ENCODE results near the gene MAD2L2.

Gene MAD2L2

DNA sequence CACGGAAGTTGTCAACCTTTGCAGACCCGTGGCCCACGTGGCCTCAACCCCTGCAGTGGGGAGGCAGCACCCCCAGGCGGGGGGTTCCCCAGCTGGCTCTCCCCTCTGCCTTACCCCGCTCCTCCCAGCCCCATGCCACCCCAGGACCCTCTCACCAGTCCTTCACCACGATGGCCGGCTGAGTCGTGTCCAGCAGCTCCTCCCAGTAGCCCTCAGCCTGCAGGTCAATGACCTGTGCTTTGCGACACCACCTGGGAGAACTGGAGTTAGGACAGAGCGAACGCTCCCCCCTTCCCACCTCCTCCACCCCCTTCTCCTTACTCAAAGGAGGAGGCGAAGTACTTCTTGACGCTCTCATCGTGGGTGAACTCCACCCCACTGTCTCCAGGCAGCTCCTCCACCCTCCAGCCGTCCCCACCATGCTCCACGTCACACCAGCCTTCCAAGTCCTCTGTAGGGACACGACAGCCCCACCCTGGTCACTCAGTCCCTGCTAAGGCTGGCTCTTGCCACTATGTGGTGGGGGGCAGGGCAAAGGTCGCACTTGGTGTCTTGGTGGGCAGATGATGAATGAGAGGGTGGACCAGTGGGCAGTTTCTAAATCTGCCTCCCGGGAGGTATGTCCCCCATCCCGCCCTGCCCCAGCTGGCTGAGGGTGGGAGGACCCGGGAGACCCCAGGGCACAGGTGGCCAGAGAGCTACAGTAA, 31.2 kb downstream of the MAD2L2 start:
- peak overlapping the region; percentile 60 for H3K4me3 ChIP-seq

DNA sequence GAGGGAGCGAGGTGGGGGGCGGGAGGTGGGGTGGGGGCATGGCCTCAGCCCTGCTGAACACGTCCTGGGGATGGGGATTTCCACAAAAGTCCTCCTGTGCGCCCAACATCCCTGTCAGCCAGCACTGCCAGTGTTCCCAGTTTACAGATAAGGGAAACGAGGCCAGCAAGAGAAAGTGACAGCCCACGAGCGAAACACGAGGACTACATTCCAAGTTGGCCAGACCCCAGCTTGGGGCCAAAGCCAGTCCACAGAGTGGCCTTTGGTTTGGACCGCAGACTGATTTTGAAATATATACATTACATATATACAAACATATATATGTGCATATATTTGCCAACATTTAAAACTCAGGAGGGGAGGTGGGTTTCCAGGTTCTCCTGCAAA, 31.7 kb downstream of the MAD2L2 start:
- TF ChIP-seq, protein P1, sequence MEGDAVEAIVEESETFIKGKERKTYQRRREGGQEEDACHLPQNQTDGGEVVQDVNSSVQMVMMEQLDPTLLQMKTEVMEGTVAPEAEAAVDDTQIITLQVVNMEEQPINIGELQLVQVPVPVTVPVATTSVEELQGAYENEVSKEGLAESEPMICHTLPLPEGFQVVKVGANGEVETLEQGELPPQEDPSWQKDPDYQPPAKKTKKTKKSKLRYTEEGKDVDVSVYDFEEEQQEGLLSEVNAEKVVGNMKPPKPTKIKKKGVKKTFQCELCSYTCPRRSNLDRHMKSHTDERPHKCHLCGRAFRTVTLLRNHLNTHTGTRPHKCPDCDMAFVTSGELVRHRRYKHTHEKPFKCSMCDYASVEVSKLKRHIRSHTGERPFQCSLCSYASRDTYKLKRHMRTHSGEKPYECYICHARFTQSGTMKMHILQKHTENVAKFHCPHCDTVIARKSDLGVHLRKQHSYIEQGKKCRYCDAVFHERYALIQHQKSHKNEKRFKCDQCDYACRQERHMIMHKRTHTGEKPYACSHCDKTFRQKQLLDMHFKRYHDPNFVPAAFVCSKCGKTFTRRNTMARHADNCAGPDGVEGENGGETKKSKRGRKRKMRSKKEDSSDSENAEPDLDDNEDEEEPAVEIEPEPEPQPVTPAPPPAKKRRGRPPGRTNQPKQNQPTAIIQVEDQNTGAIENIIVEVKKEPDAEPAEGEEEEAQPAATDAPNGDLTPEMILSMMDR (IDR thresholded peaks at IDR 0.05) = no peak
- Histone ChIP-seq H3K27ac (no peak overlapping the region), H3K4me3 (peak overlapping the region; percentile 55)
- no peak for DNase-seq (ENCODE audit: low spot score)

More for the DNA sequence above, 31.2 kb downstream of the MAD2L2 start:
- H3K27ac ChIP-seq = no peak overlapping the region
- TF ChIP-seq, protein P1 (IDR thresholded peaks at IDR 0.05) = no peak
- no peak for DNase-seq (ENCODE audit: low spot score)

DNA sequence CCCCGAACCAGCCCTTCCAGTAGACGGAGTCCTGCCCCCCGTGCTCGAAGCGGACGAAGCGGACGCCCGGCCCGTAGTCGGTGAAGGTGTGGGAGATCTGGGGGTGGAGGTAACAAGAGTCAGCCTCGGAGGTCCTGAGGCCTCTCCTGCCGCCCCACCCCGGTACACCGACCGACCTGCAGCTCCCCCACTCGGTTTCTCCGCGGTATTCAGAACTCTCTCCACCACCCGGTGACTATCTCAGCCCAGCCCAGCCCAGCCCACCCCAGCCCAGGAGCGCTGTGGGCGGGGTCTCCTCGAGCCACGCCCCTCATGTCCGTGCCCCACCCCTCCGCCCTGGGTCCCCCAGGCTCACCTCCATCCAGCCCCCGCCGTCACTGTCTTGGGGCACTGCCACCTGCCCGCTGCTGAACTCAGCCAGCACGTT, 32.2 kb downstream of the MAD2L2 start:
- no peak for DNase-seq (ENCODE audit: low spot score)
- Histone ChIP-seq H3K4me3 (peak overlapping the region; percentile 55), H3K27ac (peak overlapping the region in 1 of 2 donors; percentile 31)
- TF ChIP-seq, protein P1 (IDR thresholded peaks at IDR 0.05) = no peak

DNA sequence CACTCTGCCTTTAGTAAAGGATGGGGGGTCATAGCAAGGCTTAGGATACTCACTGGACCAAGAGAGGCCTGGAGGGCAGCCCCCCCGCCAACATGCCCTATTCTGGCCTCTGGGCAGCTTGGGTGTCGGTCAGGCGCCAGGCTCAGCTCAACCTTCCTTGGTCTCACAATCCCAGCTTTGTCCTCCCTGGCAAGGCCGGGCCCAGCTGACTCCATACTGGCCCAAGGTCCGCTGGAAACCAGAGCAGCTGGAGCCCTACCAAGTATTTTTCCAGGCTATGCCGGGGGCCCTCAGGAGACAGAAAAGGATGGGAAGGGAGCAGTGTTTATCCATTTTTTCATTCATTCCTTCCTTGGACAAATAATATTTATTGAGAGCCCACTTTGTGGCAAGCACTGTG, 32.9 kb downstream of the MAD2L2 start:
- DNase-seq (ENCODE audit: low spot score) = no peak
- Histone ChIP-seq H3K27ac (no peak overlapping the region), H3K4me3 (no peak overlapping the region)
- TF ChIP-seq, protein P1 (IDR thresholded peaks at IDR 0.05) = no peak

DNA sequence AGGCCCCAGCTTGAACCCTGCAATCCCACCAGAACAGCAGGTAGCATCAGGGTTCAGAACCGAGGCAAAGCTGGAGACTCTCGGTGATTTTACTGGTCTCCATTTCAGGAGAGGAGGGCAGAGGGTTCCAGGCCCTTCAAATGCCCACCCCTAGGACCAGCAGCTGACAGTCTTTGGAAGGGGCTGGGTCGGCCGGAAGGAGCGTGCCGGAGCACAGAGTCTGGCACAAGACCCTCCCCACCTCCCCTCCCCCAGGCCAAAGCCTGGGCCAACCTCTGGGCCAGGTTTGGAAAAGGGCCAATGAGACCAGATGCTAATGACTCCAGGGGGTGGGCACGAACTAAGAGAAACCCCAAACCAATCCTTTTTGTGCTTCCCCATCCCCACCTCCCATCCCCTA, 33.6 kb downstream of the MAD2L2 start:
- H3K4me3 ChIP-seq = no peak overlapping the region

DNA sequence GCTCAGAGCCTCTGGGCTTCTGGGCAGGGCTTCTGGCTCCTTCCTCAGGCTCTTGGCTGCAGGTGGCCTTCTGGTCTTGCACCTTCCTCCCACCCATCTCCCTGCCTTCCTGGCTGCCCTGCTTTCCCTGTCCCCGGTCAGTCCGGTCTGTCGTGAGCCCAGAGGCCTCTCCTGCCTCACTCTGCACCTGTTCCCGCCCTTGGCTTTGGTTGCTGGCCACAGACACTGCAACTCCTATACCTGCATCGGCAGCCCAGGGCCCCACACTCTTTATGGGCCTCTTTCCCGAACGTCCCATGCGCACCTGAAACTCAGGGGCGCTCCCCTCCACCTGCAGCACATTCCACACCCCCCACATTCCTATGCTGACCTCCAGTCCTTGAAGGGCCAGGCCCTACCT, 34.6 kb downstream of the MAD2L2 start:
- DNase-seq (ENCODE audit: low spot score) = no peak
- TF ChIP-seq, protein P1 (IDR thresholded peaks at IDR 0.05) = no peak
- Histone ChIP-seq H3K4me3 (no peak overlapping the region), H3K27ac (no peak overlapping the region)

More for the DNA sequence above, 33.6 kb downstream of the MAD2L2 start:
- DNase-seq (ENCODE audit: low spot score) = no peak
- TF ChIP-seq, protein P1 (IDR thresholded peaks at IDR 0.05) = no peak
- H3K27ac ChIP-seq = no peak overlapping the region

DNA sequence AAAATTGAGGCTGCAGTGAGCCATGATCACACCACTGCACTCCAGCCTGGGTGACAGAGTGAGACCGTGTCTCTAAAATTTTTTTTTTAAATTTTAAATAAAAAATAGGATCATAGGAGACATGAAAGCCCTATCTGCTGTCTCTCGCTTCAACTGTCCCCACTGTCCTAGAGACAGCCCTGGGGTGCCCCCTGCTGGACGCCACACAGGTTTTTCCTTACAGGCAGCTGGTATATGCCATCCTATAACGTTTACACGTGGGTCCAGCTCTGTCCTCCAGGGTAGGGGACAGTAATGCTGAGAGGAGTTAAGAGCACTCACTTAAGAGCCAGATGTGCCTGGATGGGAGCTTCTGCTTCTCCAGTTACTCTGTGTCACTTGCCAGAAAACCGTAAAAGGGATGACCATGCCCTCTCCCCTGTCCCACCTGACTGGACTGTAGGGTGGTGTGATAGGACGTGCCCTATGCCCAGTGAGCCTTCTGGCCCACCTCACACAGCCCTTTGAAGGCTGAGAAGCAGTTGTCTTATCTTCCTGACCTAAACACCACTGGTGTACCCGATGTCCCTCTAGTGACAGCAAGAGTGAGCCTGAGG, 35.2 kb downstream of the MAD2L2 start:
- no peak for DNase-seq (ENCODE audit: low spot score)
- Histone ChIP-seq H3K27ac (no peak overlapping the region), H3K4me3 (no peak overlapping the region)
- TF ChIP-seq, protein P1 (IDR thresholded peaks at IDR 0.05) = peak; percentile 71

All from coronary artery (tissue), 2 donors.